Stimulated activated CD8-positive, alpha-beta memory T cell treated with anti-CD3 and anti-CD28 coated beads, Interleukin-15, amount 100 ng/mL, for 24 hours (primary cell): Measurements from ENCODE around the gene RFFL.
"Not testable (repeated sequence)": the region's sequence is repeated elsewhere in the genome, so short reads cannot be mapped to it uniquely, and the experiment has no call there.

Experiments used
- DNase-seq: peaks from one replicate; pipeline ENCODE4 v3.0.0-alpha.2; 2020; ENCODE audit warnings: low read depth

The RFFL gene

GRCh38 chr17:35046740-35047283 lies 16.7 kb downstream of the RFFL start:
- DNase-seq, result no peak

DNA sequence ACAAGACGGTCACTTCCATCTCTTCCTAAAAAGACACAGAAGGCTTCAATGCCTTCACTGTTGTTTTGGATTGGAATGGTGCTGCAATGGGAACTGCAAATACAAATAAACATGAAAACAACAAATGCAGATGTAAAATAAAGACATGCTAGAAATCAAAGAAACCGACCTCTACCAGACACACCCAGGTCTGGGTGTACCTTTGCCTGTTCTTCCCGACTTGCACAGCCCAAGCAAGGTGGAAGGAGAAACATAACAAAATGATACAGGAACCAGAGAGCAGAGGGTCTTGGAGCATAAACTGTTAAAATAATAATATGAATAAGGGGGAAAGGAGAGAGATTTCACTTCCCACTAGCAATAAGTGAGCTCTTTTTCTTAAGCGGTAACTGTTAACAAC lies 17.3 kb downstream of the RFFL start:
- no peak for DNase-seq

DNA sequence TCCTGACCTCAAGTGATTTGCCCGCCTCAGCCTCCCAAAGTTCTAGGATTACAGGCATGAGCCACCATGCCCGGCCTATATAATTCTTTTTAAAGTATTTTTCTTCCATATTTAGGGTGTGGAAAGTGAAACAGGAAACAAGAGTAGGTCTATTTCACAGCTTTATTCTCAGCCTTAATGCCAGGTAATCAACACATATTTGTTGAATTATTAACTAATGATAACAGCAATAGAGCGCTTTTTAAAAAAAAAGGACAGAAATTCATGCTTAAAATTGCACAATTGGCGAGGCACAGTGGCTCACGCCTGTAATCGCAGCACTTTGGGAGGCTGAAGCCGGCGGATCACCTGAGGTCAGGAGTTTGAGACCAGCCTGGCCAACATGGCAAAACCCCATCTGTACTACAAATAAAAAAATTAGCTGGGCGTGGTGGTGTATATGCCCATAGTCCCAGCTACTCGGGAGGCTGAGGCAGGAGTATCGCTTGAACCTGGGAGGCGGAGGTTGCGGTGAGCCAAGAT lies 18.0 kb downstream of the RFFL start:
- DNase-seq, result not testable (repeated sequence)

- DNase-seq, result no peak
Measured at GRCh38 chr17:35044181-35044580, 19.3 kb downstream of the RFFL start.

DNA sequence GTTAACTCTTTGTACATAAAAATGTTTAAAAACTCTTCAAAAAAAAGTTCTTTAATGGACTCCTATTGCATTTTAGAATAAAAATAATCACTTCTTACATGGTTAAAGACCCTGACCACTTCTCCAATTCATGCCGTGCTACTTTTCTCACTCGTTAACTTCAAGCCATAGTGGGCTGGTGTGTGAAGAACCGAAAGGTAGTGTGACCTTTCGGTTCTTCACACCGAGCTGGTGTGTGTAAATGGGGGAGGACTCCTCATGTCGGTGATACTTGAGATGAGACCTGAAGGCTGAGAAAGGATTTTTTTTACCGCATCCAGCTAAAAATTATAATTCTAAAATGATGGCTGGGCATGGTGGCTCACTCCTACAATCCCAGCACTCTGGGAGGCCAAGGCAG lies 22.1 kb downstream of the RFFL start:
- DNase-seq, result no peak

DNA sequence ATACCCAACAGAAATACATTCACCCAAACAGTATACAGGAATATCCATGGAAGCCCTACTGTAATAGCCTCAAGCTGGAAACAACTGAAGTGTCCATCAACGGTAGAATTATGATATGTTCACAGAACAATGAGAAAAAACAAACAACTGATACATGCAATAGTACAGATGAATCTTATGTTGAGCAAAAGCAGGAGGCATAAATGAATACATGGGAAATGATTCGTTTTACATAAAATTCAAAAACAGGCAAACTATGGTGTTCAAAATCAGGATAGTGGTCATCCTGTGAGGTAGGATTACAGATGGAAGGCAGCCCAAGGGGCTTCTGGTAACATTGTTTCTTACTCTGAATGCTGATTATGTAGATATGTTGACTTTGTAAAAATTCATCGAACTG lies 25.1 kb downstream of the RFFL start:
- no peak for DNase-seq

- DNase-seq, result no peak
Measured at GRCh38 chr17:35030780-35031179, 32.7 kb downstream of the RFFL start.

GRCh38 chr17:35028531-35029262 lies 34.8 kb downstream of the RFFL start:
- DNase-seq, result no peak

DNA sequence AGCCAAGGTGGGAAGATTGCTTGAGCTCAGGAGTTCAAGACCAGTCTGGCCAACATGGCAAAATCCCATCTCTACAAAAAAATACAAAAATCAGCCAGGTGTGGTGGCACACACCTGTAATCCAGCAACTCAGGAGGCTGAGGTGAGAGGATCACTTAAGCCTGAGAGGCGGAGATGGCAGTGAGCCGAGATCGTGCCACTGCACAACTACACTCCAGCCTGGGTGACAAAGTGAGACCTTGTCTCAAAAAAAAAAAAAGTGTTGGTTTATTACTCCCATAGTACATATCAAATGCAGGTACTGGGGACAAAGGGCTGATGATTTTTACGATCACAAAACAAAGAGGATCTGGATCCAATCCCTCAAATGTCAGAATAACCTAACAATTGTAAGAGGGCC lies 35.4 kb downstream of the RFFL start:
- not testable (repeated sequence) for DNase-seq

GRCh38 chr17:35025541-35025940 lies 38.0 kb downstream of the RFFL start:
- DNase-seq, result no peak

- no peak for DNase-seq
Measured at GRCh38 chr17:35023538-35023937, 40.0 kb downstream of the RFFL start.

- DNase-seq, result peak; percentile 38
Measured at GRCh38 chr17:35022536-35023063, 40.9 kb downstream of the RFFL start.

- no peak for DNase-seq
Measured at GRCh38 chr17:35021520-35022380, 41.8 kb downstream of the RFFL start.

GRCh38 chr17:35019386-35020179 lies 43.9 kb downstream of the RFFL start:
- DNase-seq, result no peak

DNA sequence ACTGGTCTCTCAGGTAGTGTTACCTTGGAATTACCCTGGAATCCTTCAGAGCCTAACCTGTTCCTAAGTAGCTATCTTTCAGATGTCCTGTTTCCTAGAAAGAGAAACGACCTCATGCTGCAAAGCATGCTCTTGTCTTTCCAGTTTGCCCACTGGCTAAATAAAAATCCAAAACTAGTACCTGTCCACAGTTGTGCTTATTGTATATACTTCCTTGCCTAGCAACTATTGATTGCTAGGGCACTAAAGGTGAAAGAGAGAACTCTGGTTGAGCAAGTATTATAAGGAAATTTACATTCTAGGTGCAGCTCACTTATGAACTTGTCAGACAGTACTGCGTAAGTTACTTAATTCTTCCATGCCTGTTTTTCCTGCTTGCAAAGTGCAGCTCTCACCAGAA lies 44.7 kb downstream of the RFFL start:
- DNase-seq, result no peak

DNA sequence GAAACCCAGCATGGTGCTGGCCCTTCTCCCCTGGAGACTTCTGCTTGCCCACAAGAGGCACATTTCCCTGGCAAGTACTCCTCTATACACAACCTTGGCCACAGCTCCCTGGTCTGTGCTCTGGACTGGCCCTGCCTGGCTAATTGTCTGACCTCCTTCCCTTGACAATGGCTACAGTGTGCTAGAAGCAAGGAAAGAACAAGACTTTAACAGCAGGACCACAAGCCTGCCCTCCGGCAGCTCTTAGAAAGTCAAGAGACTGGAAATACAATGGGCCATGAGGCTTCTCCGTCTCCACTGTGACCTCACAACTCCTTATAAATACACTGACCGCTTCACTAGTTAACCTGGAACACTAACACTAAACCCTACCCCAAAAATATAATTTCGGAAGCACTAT lies 46.5 kb downstream of the RFFL start:
- DNase-seq, result no peak

DNA sequence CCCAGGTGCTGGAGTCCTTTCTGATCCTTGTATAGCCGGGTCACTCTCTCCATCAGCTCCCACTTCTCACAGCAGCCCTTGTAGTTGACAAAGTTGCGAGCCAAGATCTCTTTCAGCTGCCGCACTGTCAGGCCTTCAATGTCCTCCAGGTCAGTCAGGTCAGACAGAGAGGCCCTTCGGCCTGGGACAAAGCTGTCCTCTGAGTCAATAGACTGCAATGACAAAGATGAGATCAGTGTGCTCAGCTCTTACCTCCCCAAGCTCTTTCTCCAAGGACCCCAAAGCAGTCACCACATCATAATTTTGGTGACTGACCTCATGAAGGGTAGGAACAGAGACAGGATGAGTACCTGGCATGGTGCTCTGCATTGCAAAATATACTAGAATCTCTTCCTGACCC lies 47.1 kb downstream of the RFFL start:
- DNase-seq, result no peak

GRCh38 chr17:35011671-35012216 lies 51.8 kb downstream of the RFFL start:
- no peak for DNase-seq

- no peak for DNase-seq
Measured at GRCh38 chr17:35010093-35010492, 53.4 kb downstream of the RFFL start.

GRCh38 chr17:35006961-35007360 lies 56.5 kb downstream of the RFFL start:
- no peak for DNase-seq

- no peak for DNase-seq
Measured at GRCh38 chr17:35006345-35006744, 57.2 kb downstream of the RFFL start.

DNA sequence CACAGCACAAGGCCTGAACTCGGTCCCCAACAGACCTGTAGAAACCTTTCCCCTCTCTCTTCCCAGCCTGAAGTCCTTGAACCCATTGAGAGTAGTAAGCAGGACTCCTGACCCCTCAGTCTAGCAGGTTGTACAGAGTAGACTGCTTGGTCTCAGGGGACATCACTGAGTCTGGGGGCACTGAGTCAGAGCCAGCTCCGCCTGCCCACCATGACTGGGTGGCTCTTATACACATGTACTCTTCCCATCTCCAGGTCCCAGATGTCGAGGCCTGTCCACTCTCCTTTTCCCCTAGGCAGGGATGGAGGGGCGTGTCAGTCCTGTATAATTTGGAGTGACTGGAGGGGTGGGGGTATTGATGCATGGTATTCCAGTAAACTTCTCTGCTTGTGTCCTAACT lies 59.7 kb downstream of the RFFL start:
- DNase-seq, result no peak
